HUES6 (cell line): ENCODE measurements around the gene FKBP14.
"Not testable (repeated sequence)": the region's sequence is repeated elsewhere in the genome, so short reads cannot be mapped to it uniquely, and the experiment has no call there.

Source experiments
- H3K27ac ChIP-seq: 2 replicates; pipeline ENCODE4 v1.7.0; 2013; ENCODE audit warnings: low read depth, mild to moderate bottlenecking, low read length, inconsistent platforms
- H3K27me3 ChIP-seq: 2 replicates; pipeline ENCODE4 v1.6.1; 2013; ENCODE audit warnings: low read length; ENCODE audit not compliant: control insufficient read depth, insufficient read depth
- H3K36me3 ChIP-seq: 2 replicates; pipeline ENCODE4 v1.6.1; 2013; ENCODE audit warnings: low read length; ENCODE audit not compliant: control insufficient read depth, insufficient read depth
- H3K4me1 ChIP-seq: 2 replicates; pipeline ENCODE4 v1.6.1; 2013; ENCODE audit warnings: low read length; ENCODE audit not compliant: control insufficient read depth, insufficient read depth
- H3K4me3 ChIP-seq: 2 replicates; pipeline ENCODE4 v1.5.1; 2013; ENCODE audit warnings: low read depth, low read length
- H3K9ac ChIP-seq: one replicate; pipeline ENCODE4 v1.6.1; 2013; ENCODE audit warnings: mild to moderate bottlenecking, low read length
- H3K9me3 ChIP-seq: 2 replicates; pipeline ENCODE4 v1.6.1; 2013; ENCODE audit warnings: low read depth, low read length; ENCODE audit not compliant: control insufficient read depth, insufficient read depth

Gene FKBP14

GRCh38 chr7:30026229-30027064, at the start of gene FKBP14:
Gene FKBP14 (minus strand): TSS chr7:30026702. CDS start chr7:30026508, 194 bp downstream.
- peak within 1 kb of the TSS; percentile 59 for H3K27ac ChIP-seq
- no peaks in the 10 kb centered on the region for H3K9me3 ChIP-seq
- no peaks in the 10 kb centered on the region for H3K27me3 ChIP-seq
- H3K9ac ChIP-seq = peak within 1 kb of the TSS; percentile 80
- peaks cover 9% of the 10 kb centered on the region for H3K36me3 ChIP-seq
- H3K4me3 ChIP-seq = peak within 1 kb of the TSS; percentile 80
- peaks cover 26% of the 10 kb centered on the region for H3K4me1 ChIP-seq

GRCh38 chr7:30074422-30075030, 48.0 kb upstream of the FKBP14 start:
- Histone ChIP-seq H3K9ac (no peak overlapping the region), H3K9me3 (no peaks in the 10 kb centered on the region), H3K4me1 (peaks cover 3% of the 10 kb centered on the region; the same call in 1 of the 2 replicates), H3K27ac (no peak overlapping the region), H3K4me3 (no peak overlapping the region), H3K27me3 (no peaks in the 10 kb centered on the region), H3K36me3 (peaks cover 28% of the 10 kb centered on the region)

GRCh38 chr7:30072735-30073134, 46.2 kb upstream of the FKBP14 start:
- no peak overlapping the region for H3K27ac ChIP-seq
- peaks cover 22% of the 10 kb centered on the region for H3K36me3 ChIP-seq
- no peaks in the 10 kb centered on the region for H3K9me3 ChIP-seq
- H3K4me1 ChIP-seq = peaks cover 3% of the 10 kb centered on the region; the same call in 1 of the 2 replicates
- H3K27me3 ChIP-seq = no peaks in the 10 kb centered on the region
- H3K9ac ChIP-seq = no peak overlapping the region
- H3K4me3 ChIP-seq = no peak overlapping the region

GRCh38 chr7:30070052-30070451, 43.5 kb upstream of the FKBP14 start:
- no peaks in the 10 kb centered on the region for H3K4me1 ChIP-seq
- H3K9me3 ChIP-seq = no peaks in the 10 kb centered on the region
- H3K9ac ChIP-seq = no peak overlapping the region
- H3K27ac ChIP-seq = no peak overlapping the region
- H3K4me3 ChIP-seq = no peak overlapping the region
- no peaks in the 10 kb centered on the region for H3K27me3 ChIP-seq
- H3K36me3 ChIP-seq = peaks cover 33% of the 10 kb centered on the region

- Histone ChIP-seq H3K9me3 (no peaks in the 10 kb centered on the region), H3K27me3 (no peaks in the 10 kb centered on the region), H3K36me3 (peaks cover 37% of the 10 kb centered on the region), H3K4me1 (no peaks in the 10 kb centered on the region), H3K27ac (no peak overlapping the region), H3K4me3 (no peak overlapping the region), H3K9ac (no peak overlapping the region)
Observed at GRCh38 chr7:30069096-30069867, 42.8 kb upstream of the FKBP14 start.

- H3K27me3 ChIP-seq = no peaks in the 10 kb centered on the region
- H3K4me1 ChIP-seq = no peaks in the 10 kb centered on the region
- H3K4me3 ChIP-seq = no peak overlapping the region
- H3K27ac ChIP-seq = no peak overlapping the region
- H3K9ac ChIP-seq = no peak overlapping the region
- H3K9me3 ChIP-seq = no peaks in the 10 kb centered on the region
- H3K36me3 ChIP-seq = peaks cover 49% of the 10 kb centered on the region
Observed at GRCh38 chr7:30068117-30068516, 41.6 kb upstream of the FKBP14 start.

- Histone ChIP-seq H3K27ac (no peak overlapping the region), H3K27me3 (no peaks in the 10 kb centered on the region), H3K4me1 (no peaks in the 10 kb centered on the region), H3K9ac (no peak overlapping the region), H3K36me3 (peaks cover 58% of the 10 kb centered on the region), H3K9me3 (no peaks in the 10 kb centered on the region), H3K4me3 (no peak overlapping the region)
Observed at GRCh38 chr7:30066687-30067086, 40.2 kb upstream of the FKBP14 start.

GRCh38 chr7:30065746-30066145, 39.2 kb upstream of the FKBP14 start:
- Histone ChIP-seq H3K27me3 (no peaks in the 10 kb centered on the region), H3K9ac (no peak overlapping the region), H3K9me3 (no peaks in the 10 kb centered on the region), H3K36me3 (peaks cover 57% of the 10 kb centered on the region), H3K27ac (no peak overlapping the region), H3K4me1 (no peaks in the 10 kb centered on the region), H3K4me3 (no peak overlapping the region)

- Histone ChIP-seq H3K9ac (no peak overlapping the region), H3K27me3 (no peaks in the 10 kb centered on the region), H3K4me3 (no peak overlapping the region), H3K27ac (no peak overlapping the region), H3K9me3 (no peaks in the 10 kb centered on the region), H3K36me3 (peaks cover 61% of the 10 kb centered on the region), H3K4me1 (no peaks in the 10 kb centered on the region)
Observed at GRCh38 chr7:30062587-30062986, 36.1 kb upstream of the FKBP14 start.

- H3K9me3 ChIP-seq, H3K4me3 ChIP-seq, H3K4me1 ChIP-seq, H3K27ac ChIP-seq, H3K9ac ChIP-seq, H3K27me3 ChIP-seq: not testable (repeated sequence)
- peaks cover 61% of the 10 kb centered on the region for H3K36me3 ChIP-seq
Observed at GRCh38 chr7:30061786-30062185, 35.3 kb upstream of the FKBP14 start.

- Histone ChIP-seq H3K4me3 (no peak overlapping the region), H3K4me1 (no peaks in the 10 kb centered on the region), H3K9me3 (no peaks in the 10 kb centered on the region), H3K9ac (no peak overlapping the region), H3K27ac (no peak overlapping the region), H3K27me3 (no peaks in the 10 kb centered on the region), H3K36me3 (peaks cover 61% of the 10 kb centered on the region)
Observed at GRCh38 chr7:30057741-30058140, 31.2 kb upstream of the FKBP14 start.
